ENCODE measurements around the gene LBHD2. TPM values are rescaled to one million over a fixed set of nuclear protein-coding genes. Genes with fewer than 3 reads are reported as not detected.

The LBHD2 gene
- polyA plus RNA-seq, 1 experiment = not detected

DNA sequence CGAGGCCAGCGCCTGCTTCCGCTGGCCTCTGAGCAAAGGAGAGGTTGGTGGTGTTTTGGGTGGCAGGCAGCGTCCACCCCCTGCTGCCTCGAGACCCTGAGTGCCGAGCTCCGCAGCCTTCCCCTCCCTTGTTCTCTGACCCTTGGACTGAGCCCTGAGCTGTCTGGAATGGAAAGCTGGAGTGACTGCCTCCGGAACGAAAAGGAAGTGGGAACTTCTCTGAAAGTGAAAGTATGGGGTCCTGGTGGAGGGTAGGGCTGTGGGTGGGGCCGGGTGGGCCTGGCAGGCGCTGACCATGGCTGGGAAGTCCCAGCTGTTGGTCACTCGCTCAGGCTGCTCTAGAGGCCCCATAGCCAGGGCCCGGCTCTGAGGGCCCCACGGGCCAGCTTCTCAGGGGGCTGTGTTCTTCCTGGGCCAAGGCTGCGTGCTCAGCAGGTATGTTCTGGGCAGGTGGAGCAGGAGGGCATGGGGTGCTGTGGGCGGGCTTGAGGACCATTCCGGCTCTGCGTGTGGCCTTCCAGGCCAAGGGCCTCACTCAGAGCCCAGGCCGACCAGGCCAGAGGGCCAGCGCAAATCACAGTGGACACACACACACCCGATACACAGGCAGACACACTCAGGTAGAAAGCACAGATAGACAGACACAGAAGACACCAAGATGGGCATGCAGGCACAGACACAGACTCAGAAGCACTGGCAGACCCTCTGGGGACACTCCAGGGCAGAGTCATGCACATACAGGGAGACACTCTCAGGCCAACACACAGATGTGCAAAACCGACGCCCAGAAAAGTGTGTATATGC is 10.6 kb downstream of the LBHD2 start, which contains the start of gene EXOC3L4:
Gene EXOC3L4, plus strand, starts transcription at position 320 of the 804 bp plus-strand sequence. CDS start 5,495 bp downstream, outside the sequence.
- Histone ChIP-seq H3K27ac (ENCODE audit: low read depth, low read length) (no peak within 1 kb of the TSS), H3K9me3 (ENCODE audit: control insufficient read depth, insufficient read depth, low read length) (peaks cover 5% of the 10 kb centered on the region; the same call in 1 of the 2 replicates), H3K4me3 (ENCODE audit: low read depth, low read length) (no peak within 1 kb of the TSS), H3K27me3 (ENCODE audit: control insufficient read depth, insufficient read depth, low read length) (peaks cover 20% of the 10 kb centered on the region)
- no peak for DNase-seq (ENCODE audit: low read depth, low spot score)
- TF ChIP-seq, protein P1, sequence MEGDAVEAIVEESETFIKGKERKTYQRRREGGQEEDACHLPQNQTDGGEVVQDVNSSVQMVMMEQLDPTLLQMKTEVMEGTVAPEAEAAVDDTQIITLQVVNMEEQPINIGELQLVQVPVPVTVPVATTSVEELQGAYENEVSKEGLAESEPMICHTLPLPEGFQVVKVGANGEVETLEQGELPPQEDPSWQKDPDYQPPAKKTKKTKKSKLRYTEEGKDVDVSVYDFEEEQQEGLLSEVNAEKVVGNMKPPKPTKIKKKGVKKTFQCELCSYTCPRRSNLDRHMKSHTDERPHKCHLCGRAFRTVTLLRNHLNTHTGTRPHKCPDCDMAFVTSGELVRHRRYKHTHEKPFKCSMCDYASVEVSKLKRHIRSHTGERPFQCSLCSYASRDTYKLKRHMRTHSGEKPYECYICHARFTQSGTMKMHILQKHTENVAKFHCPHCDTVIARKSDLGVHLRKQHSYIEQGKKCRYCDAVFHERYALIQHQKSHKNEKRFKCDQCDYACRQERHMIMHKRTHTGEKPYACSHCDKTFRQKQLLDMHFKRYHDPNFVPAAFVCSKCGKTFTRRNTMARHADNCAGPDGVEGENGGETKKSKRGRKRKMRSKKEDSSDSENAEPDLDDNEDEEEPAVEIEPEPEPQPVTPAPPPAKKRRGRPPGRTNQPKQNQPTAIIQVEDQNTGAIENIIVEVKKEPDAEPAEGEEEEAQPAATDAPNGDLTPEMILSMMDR (IDR thresholded peaks at IDR 0.05; ENCODE audit: low read depth, low read length) = no peak
- ChIA-PET POLR2A (no interaction called here), CTCF (interaction anchor here (3.4 kb wide), 1 partner anchor 10 kb away, joined by 22 read pairs; no protein-coding TSS in a partner anchor)

DNA sequence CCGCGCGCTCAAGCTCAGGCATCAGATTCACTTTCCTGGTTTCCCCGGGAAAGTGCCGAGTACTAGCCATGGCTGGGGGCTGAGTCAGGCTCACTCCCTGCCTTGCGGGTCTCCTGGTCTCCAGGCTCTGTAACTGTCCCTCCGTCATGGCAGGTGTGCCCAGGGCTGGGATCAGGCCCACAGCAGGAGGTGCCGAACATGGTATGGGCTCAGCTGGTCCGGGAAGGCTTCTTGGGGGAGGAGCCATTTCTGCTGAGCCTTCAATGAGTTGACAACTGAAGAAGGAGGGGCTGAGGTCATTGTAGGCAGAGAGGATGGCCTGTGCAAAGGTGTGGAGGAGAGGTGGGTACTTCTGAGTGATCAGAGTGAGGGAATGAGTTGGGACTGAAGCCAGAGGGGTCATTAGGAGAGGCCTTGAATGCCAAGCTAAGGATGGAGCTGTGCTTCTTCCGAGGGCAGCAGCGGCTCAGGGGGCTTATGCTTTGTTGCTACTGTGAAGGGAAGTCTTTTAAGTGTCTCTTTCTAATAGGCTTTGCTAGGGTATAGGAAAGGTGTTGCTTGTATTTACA is 11.3 kb downstream of the LBHD2 start:
- TF ChIP-seq, protein P1 (IDR thresholded peaks at IDR 0.05; ENCODE audit: low read depth, low read length) = no peak
- POLR2A ChIA-PET = no interaction called here
- CTCF ChIA-PET = interaction anchor here (3.4 kb wide), 1 partner anchor 10 kb away, joined by 22 read pairs; no protein-coding TSS in a partner anchor
- H3K9me3 ChIP-seq (ENCODE audit: control insufficient read depth, insufficient read depth, low read length) = peaks cover 5% of the 10 kb centered on the region; the same call in 1 of the 2 replicates
- no peak for DNase-seq (ENCODE audit: low read depth, low spot score)
- no peak overlapping the region for H3K4me3 ChIP-seq (ENCODE audit: low read depth, low read length)
- H3K27me3 ChIP-seq (ENCODE audit: control insufficient read depth, insufficient read depth, low read length) = peaks cover 20% of the 10 kb centered on the region
- H3K27ac ChIP-seq (ENCODE audit: low read depth, low read length) = no peak overlapping the region

DNA sequence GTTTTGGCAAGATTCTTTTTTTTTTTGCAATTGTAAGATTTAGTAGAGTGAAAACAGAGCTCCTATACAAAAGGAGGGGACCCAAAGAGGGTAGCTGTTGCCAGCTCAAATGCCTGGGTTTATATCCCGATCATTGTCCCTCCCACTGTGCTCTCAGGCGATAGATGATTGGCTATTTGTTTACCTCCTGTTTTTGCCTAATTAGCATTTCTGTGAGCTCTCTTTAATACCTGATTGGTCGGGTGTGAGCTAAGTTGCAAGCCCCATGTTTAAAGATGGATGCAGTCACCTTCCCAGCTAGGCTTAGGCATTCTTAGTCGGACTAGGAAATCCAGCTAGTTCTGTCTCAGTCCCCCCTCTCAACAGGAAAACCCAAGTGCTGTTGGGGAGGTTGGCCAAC is 12.4 kb downstream of the LBHD2 start:
- DNase-seq (ENCODE audit: low read depth, low spot score) = no peak
- TF ChIP-seq, protein P1 (IDR thresholded peaks at IDR 0.05; ENCODE audit: low read depth, low read length) = no peak
- POLR2A ChIA-PET = interaction anchor here (0.6 kb wide), 1 partner anchor 47 kb away, joined by 3 read pairs; no protein-coding TSS in a partner anchor
- CTCF ChIA-PET = interaction anchor here (0.6 to 3.4 kb wide), 3 partner anchors 9 to 52 kb away, joined by 3 to 22 read pairs (median 4); no protein-coding TSS in a partner anchor
- H3K27me3 ChIP-seq (ENCODE audit: control insufficient read depth, insufficient read depth, low read length) = peaks cover 21% of the 10 kb centered on the region
- H3K27ac ChIP-seq (ENCODE audit: low read depth, low read length) = no peak overlapping the region
- H3K4me3 ChIP-seq (ENCODE audit: low read depth, low read length) = no peak overlapping the region
- peaks cover 5% of the 10 kb centered on the region; the same call in 1 of the 2 replicates for H3K9me3 ChIP-seq (ENCODE audit: control insufficient read depth, insufficient read depth, low read length)

DNA sequence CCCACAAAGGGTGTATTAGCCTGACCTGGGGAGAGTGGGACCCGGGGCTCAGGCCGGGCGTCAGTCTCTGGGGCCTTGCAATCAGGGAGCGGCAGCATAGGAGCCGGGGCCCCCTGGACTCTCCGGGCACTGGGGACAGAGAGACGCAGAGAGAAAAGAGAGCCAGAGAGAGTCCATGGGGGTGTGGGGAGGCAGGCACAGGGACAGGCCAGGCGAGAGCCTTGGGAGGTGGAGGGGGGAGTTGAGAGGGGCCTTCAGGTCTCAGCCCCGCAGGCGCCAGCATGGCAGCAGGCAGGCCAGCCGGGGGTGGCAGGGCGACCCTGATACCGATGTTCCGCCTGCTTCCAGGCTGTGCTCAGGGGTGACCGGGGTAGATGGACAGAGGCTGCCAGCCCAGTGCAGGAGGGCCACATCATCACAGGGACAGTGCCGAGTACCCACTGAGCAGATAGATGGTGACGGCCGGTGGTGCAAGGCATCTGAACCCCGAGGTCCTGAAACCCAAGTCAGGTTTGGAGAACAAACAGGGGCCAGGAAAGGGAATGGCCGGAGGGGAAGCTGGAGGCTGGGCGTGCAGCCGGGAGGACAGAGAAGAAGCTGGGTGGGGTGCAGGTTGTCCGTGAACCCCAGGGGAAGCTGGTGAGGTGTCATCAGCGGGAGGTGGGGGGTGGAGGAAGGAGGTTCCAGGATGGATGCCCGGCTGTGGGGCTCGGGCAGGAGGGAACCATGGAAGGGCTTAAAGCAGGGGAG is 13.4 kb downstream of the LBHD2 start:
- Histone ChIP-seq H3K27me3 (ENCODE audit: control insufficient read depth, insufficient read depth, low read length) (peaks cover 29% of the 10 kb centered on the region), H3K4me3 (ENCODE audit: low read depth, low read length) (no peak overlapping the region), H3K27ac (ENCODE audit: low read depth, low read length) (no peak overlapping the region), H3K9me3 (ENCODE audit: control insufficient read depth, insufficient read depth, low read length) (peaks cover 5% of the 10 kb centered on the region; the same call in 1 of the 2 replicates)
- ChIA-PET POLR2A (no interaction called here), CTCF (no interaction called here)
- DNase-seq (ENCODE audit: low read depth, low spot score) = no peak
- TF ChIP-seq, protein P1 (IDR thresholded peaks at IDR 0.05; ENCODE audit: low read depth, low read length) = no peak
